Measurements from ENCODE around the gene RAPH1.

- no peak for TF ChIP-seq CTCF (IDR thresholded peaks at IDR 0.05; ENCODE audit: poor library complexity, severe bottlenecking)
- no peak for TF ChIP-seq EZH2 (IDR thresholded peaks at IDR 0.05; ENCODE audit: borderline replicate concordance, insufficient read depth, low read length, poor library complexity, severe bottlenecking)
- no peak for TF ChIP-seq POLR2AphosphoS5 (IDR thresholded peaks at IDR 0.05)
- TF ChIP-seq REST (IDR thresholded peaks at IDR 0.05; ENCODE audit: borderline replicate concordance), result no peak
Measured at GRCh38 chr2:203562268-203562667, 27.2 kb upstream of the RAPH1 start.
